ENCODE measurements around the gene HS3ST1.

HS3ST1 gene

GRCh38 chr4:11428231-11428898 lies at the start of gene HS3ST1:
Gene HS3ST1, minus strand, starts transcription at chr4:11428894. Its CDS starts 28,889 bp downstream, at chr4:11400005.
- TF ChIP-seq GATA3 (IDR thresholded peaks at IDR 0.05; ENCODE audit: low read depth, low read length) (no peak), GATA2 (IDR thresholded peaks at IDR 0.05; ENCODE audit: low read depth, low read length) (no peak)

GRCh38 chr4:11475871-11476270 lies 47.2 kb upstream of the HS3ST1 start:
- no peak for TF ChIP-seq GATA2 (IDR thresholded peaks at IDR 0.05; ENCODE audit: low read depth, low read length)
- TF ChIP-seq GATA3 (IDR thresholded peaks at IDR 0.05; ENCODE audit: low read depth, low read length) = no peak

GRCh38 chr4:11474146-11474545 lies 45.5 kb upstream of the HS3ST1 start:
- TF ChIP-seq GATA3 (IDR thresholded peaks at IDR 0.05; ENCODE audit: low read depth, low read length) (no peak), GATA2 (IDR thresholded peaks at IDR 0.05; ENCODE audit: low read depth, low read length) (no peak)

- TF ChIP-seq GATA3 (IDR thresholded peaks at IDR 0.05; ENCODE audit: low read depth, low read length) = no peak
- no peak for TF ChIP-seq GATA2 (IDR thresholded peaks at IDR 0.05; ENCODE audit: low read depth, low read length)
Observed at GRCh38 chr4:11472535-11472934, 43.8 kb upstream of the HS3ST1 start.

- no peak for TF ChIP-seq GATA3 (IDR thresholded peaks at IDR 0.05; ENCODE audit: low read depth, low read length)
- no peak for TF ChIP-seq GATA2 (IDR thresholded peaks at IDR 0.05; ENCODE audit: low read depth, low read length)
Observed at GRCh38 chr4:11471618-11472017, 42.9 kb upstream of the HS3ST1 start.

- no peak for TF ChIP-seq GATA2 (IDR thresholded peaks at IDR 0.05; ENCODE audit: low read depth, low read length)
- TF ChIP-seq GATA3 (IDR thresholded peaks at IDR 0.05; ENCODE audit: low read depth, low read length) = no peak
Observed at GRCh38 chr4:11471046-11471441, 42.4 kb upstream of the HS3ST1 start.

- TF ChIP-seq GATA2 (IDR thresholded peaks at IDR 0.05; ENCODE audit: low read depth, low read length) (no peak), GATA3 (IDR thresholded peaks at IDR 0.05; ENCODE audit: low read depth, low read length) (no peak)
Observed at GRCh38 chr4:11470438-11471045, 41.8 kb upstream of the HS3ST1 start.

- TF ChIP-seq GATA3 (IDR thresholded peaks at IDR 0.05; ENCODE audit: low read depth, low read length) (no peak), GATA2 (IDR thresholded peaks at IDR 0.05; ENCODE audit: low read depth, low read length) (no peak)
Observed at GRCh38 chr4:11469650-11470437, 41.1 kb upstream of the HS3ST1 start.

GRCh38 chr4:11468901-11469300 lies 40.2 kb upstream of the HS3ST1 start:
- TF ChIP-seq GATA2 (IDR thresholded peaks at IDR 0.05; ENCODE audit: low read depth, low read length) (no peak), GATA3 (IDR thresholded peaks at IDR 0.05; ENCODE audit: low read depth, low read length) (no peak)

- TF ChIP-seq GATA3 (IDR thresholded peaks at IDR 0.05; ENCODE audit: low read depth, low read length) = no peak
- no peak for TF ChIP-seq GATA2 (IDR thresholded peaks at IDR 0.05; ENCODE audit: low read depth, low read length)
Observed at GRCh38 chr4:11467931-11468330, 39.2 kb upstream of the HS3ST1 start.

- TF ChIP-seq GATA2 (IDR thresholded peaks at IDR 0.05; ENCODE audit: low read depth, low read length) (no peak), GATA3 (IDR thresholded peaks at IDR 0.05; ENCODE audit: low read depth, low read length) (no peak)
Observed at GRCh38 chr4:11463707-11464106, 35.0 kb upstream of the HS3ST1 start.

GRCh38 chr4:11456401-11456800 lies 27.7 kb upstream of the HS3ST1 start:
- TF ChIP-seq GATA2 (IDR thresholded peaks at IDR 0.05; ENCODE audit: low read depth, low read length) (no peak), GATA3 (IDR thresholded peaks at IDR 0.05; ENCODE audit: low read depth, low read length) (no peak)

- TF ChIP-seq GATA2 (IDR thresholded peaks at IDR 0.05; ENCODE audit: low read depth, low read length) = no peak
- no peak for TF ChIP-seq GATA3 (IDR thresholded peaks at IDR 0.05; ENCODE audit: low read depth, low read length)
Observed at GRCh38 chr4:11455201-11455835, 26.6 kb upstream of the HS3ST1 start.

GRCh38 chr4:11451716-11452115 lies 23.0 kb upstream of the HS3ST1 start:
- TF ChIP-seq GATA3 (IDR thresholded peaks at IDR 0.05; ENCODE audit: low read depth, low read length) = no peak
- TF ChIP-seq GATA2 (IDR thresholded peaks at IDR 0.05; ENCODE audit: low read depth, low read length) = no peak

Data from SH-SY5Y (cell line).